ENCODE results near the gene DCP1B.

GRCh38 chr12:1939801-1940607 is 64.3 kb downstream of the DCP1B start:
- TF ChIP-seq CTCF (IDR thresholded peaks at IDR 0.05) (peak; percentile 95 to 98 (median 97)), POLR2A (IDR thresholded peaks at IDR 0.05) (no peak), POLR2AphosphoS5 (IDR thresholded peaks at IDR 0.05) (peak in 1 of 3 donors; percentile 45)

Measured in breast epithelium (tissue), 3 donors.